HG03025 (cell line): ENCODE measurements around the gene SAE1.

Experiments
- ATAC-seq: cut with Tn5 transposase; IDR thresholded peaks from one replicate; pipeline ENCODE4 v1.9.1; 2021; ENCODE audit warnings: mild to moderate bottlenecking, moderate library complexity; ENCODE audit not compliant: unreplicated experiment, low FRiP score

SAE1 gene

DNA sequence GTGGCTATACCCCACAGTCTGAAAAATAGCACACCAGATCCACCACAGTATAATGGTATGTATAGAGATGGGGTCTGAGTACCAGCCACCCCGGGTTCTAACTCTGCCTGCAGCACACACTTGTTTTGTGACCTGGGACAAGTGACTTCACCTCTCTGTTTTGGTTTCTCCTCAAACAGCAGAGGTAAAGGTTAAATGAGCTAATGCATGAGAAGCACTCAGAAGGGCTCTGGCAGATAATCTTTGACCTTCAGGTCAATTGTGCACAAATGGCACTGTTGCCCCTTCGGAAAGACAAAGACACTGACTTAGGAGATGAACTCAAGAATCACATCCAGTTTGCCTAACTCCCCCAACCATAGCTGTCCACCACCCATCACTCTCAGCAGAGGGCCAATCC, 24.8 kb upstream of the SAE1 start:
- no peak for ATAC-seq

DNA sequence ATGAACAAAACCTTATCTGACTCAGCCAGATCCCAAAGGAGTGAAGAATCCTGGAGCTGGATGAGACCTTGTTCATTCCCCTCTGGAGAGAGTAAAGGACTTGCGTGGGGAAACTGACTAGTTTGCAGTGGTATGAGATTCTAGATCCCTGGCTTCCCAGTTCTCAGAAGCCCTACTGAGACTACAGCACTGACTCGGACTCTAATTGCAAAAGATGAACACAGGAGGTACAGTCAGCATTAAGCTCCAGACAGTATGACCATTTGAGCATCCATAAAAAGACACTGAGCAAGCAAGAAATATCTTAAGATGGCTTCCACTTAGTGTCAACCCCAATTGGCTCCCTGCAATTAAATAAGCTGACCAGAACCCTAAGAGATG, 23.8 kb upstream of the SAE1 start:
- no peak for ATAC-seq

DNA sequence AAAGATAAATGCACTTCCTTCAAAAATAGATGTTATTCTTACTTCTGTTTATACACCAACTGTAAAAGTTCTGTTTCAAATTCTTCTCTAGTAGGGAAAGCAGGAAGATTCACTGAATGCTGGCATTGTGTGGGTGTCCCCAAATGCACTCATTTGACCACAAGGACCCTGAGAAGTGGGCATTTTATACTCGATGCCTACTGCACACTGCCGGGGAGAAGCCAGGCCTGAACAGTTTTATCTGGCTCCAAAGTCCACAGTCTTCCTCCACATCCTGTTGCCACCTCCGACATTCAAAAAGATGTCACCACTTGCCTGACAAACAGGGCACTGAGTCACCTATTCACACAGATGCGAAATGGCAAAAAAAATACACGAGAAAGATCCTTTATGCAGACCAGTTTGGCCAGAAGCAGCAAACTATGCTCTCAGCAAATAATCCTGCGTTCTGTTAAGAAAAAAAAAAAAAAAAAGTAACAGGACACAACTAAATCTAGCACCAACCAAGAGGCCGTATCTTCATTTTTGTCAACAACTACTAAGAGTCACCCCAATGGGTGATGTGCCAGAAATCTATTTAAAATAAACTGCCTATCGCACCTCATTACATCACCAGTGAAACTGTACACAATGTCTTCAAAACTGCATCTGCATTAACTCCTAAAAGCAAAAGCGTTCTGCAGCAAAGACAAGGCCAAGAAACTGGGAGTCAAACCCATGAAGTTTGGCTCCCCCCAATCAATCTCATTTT, 23.3 kb upstream of the SAE1 start:
- no peak for ATAC-seq

DNA sequence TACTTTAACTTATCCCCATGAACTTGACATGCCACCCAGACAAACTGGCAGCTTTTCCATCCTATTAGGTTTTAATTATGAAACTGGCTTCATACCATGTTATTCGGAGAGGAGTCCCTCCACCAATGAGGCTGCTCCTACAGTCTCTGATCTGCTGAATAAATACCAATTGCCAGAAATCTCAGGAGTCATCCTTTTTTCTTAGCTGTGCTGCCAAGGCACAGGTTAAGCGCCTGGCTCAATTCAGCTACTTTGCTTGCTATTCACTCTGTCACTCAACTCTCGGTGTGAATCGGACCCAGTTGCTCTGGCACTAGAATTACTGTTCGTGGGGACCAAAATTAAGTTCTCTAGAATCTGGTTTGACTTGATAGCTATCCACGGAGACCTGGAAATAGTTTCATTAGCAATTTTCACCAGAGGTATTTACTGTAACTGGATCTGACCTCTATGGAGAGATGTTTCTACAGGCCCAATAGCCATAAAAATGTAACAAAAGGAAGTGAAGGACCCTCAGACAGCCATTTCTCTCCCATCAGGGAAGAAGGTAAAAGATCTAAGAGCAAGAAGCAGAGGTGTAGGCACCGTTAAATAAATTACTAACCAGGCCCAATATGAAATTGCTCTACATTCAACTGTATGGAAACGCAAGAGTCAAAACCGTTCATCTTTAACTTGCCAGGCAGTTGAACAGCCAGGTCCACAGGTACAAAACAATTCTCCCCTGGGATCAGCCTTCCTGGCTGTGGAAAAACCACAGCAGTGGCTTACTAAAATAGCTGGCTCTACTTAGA, 22.5 kb upstream of the SAE1 start:
- no peak for ATAC-seq

DNA sequence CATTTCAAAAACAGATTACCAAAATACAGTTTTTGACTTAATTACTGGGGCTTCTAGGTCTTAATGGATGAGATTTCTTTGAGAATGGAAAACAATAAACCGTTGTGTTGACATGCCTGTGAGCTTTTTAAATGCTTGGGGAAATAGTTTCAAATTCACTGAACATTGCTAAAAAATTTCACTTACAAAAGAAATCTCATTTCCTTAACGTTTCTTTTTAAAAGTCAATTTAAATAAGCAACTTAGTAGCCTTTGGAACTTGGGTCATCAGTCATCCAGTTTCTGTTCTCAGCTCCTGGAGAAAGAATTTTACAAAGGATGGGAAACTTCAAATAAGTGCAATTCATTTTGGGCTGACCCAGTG, 21.5 kb upstream of the SAE1 start:
- no peak for ATAC-seq

DNA sequence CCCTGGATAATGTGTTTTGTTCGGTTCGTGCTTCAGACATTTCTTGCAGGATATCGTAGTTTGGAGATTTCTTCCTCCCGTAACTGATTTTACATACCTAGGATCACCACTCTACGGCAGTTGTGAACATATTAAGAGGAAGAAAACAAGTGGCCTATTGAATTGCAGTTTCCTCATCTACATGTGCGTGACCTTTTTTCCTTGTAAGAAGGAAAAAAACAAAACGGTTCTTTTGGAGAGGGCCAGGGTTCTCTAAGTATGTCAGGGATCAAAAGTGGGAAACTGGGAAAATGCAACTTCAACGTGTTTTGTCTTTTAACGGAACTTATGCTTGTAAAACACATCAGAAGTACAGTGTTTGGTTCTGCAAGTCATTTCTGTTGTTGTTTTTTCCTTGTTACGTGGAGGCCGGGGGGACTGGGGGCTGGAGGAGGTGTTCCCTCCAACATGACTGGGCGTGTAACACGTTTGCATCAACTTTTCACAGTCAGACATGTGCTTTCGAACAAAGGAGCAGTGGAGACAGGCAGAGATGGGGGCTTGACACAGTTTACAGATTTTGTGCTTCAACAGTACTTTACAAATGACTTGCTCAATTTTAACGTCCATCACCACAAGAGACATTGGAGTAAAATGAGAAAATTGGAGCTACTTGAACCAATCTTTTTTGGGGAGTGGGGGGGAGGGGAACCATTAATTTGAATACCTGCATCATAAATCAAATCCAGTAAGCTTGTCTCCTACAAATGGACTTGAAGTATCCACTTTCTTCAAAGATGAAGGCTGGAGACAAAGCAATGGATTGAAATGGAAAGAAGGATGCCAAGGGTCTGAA, 20.9 kb upstream of the SAE1 start:
- no peak for ATAC-seq

DNA sequence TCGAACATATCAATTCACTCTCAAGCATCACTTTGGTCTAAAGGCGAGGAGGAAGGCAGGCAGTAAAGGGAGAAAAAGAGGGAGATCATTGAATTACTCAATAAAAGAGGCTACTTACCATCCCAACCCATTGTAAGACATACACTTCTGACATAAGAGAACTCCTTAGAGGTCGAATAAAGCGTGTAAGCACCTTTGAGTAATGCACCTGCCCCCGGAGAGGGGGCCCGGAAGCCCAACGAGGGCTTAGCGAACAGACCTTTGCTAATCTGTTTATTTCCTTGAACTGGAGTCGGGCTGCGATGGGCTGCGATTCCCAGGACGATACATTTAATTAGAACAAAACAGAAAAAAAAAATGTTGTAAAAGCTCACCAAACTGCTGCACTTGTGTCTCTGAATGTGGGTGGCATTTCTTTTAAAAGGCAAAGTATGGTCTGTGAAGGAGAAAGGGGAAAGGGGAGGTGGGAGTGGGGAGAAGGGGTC, 20.1 kb upstream of the SAE1 start:
- no peak for ATAC-seq

DNA sequence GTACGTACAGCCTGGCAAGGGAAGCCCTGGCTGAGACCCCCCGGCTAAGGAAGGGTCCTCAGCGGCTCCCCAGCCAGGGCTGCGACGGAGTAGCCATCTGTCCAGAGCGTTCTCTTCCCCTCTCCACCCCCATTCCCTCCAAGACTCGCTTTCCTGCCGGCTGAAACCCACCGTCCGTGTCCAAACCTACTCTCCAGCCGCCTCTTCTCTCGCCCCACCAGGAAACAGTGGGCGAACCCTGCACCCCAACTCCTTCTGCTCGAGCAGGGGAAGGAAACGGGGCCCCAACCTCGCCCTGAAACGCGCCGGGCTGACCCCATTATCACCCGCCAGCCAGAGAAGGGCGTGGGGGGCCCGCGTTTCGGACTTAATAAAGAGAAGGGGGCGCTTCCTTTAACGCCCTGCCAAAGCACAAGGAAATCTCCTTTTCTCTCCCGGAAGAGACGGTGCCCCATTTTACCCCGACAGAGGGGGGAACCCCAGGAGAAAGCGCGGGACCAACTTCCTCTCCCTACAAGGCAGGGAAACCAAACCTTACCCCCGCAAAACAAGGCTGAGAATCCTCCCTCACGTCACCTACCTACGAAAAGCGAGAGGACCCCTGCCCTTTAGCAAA, 19.5 kb upstream of the SAE1 start:
- ATAC-seq: no peak

DNA sequence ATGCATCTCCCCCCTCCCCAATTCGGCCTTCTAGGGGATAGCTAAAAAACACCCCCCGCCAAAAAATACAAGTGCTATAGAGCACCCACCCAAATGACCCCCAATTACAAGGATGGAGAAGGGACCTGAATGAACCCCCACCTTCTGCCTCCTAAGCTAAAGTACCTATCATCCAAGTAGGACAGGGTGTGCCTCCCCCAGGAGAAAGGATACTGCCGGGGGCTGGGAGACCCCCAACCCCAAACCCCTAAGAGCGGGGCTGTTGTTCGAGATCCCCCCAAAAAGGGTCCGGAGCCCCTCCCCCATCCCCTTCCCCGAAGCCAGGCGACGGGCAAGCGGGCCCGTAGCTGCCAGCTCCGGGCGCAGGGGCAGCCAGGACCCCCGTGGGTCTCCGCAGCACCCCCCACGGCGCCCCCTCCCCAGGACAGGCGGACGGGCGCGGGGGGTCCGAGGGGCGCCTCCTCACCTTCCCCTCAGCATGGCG, 18.9 kb upstream of the SAE1 start:
- no peak for ATAC-seq

DNA sequence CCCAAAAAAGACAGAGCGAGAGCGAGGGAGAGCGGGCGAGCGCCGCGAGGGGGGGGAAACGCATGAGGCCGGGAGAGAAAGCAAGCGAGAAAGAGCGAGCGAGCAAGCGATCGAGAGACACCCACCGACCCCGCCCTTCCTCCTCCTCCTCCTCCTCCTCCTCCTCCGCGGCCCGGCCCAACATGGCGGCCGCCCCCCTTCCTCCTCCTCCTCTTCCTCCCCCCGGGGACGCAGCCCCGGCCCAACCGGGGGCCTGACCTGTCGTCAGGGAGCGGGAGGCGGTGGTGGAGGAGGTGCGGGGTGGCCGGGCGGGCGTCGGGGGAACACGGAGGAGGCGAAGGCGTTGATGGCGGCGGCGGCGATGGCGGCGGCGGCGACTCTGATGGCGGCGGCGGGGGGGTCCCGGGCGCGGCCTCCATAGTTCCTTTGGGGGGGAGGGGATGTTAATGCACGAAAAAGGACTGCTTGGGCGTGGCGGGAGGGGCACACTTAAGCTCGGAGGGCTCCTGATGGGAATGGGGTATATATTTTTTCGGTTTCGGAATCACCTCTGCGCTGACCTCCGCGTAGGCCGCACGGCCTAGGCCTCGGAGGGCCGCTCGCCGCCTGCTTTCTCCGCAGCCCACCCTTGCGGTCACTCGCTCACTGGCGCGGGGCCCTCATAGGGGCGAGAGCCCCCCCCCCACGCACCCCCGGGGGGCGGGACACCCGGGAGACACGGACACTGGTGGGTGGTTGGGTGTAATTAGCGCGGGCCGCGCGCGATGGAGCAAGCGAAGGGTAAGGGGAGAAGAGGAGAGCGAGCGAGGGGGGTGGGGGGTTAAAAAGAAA, 18.3 kb upstream of the SAE1 start:
- peak; percentile 24 for ATAC-seq

DNA sequence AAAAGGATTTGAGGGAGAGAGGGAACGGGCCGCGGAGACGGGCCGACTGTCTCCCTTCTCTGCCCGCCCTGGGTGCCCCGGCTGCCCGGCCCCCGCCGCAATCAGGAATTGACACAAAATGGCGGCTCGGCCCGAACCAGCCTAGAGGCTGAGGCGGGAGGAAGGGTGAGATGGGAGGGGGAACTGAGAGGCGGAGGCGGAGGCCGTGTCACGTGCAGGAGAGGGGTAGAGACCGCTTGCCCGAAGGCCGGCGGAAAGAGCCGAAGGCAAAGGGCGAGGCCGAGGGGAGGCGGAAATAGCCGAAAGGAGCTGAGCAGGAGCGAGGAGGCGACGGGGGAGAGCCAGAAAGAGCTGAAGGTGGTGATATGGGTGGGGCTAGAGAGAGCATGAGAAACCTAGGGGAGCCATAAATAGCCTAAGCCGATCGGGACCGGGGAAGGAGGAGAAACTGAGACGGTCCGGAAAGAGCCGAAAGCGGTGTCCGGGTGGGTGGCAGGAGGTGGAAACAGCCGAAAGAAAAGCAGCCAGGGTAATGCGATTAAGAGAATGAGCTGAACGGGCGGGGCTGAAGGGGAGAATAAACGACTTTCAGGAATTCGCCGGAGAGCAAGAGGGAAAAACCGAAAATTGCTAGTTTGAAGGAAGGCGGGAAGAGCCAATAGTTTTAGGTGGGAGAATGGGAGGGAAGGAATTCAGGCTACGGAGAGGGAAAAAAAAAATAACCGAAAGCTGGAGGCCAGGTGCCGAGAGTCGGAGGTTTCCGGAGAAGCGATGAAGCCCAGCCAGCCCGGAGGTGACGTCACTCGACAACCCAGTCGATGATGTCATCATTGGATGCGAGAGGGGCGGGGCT, 17.4 kb upstream of the SAE1 start, which contains the start of gene ZC3H4:
ZC3H4 (minus strand) TSS at position 780 of the 853 bp plus-strand sequence. CDS start 1,192 bp downstream, outside the sequence.
- peak; percentile 76 for ATAC-seq

DNA sequence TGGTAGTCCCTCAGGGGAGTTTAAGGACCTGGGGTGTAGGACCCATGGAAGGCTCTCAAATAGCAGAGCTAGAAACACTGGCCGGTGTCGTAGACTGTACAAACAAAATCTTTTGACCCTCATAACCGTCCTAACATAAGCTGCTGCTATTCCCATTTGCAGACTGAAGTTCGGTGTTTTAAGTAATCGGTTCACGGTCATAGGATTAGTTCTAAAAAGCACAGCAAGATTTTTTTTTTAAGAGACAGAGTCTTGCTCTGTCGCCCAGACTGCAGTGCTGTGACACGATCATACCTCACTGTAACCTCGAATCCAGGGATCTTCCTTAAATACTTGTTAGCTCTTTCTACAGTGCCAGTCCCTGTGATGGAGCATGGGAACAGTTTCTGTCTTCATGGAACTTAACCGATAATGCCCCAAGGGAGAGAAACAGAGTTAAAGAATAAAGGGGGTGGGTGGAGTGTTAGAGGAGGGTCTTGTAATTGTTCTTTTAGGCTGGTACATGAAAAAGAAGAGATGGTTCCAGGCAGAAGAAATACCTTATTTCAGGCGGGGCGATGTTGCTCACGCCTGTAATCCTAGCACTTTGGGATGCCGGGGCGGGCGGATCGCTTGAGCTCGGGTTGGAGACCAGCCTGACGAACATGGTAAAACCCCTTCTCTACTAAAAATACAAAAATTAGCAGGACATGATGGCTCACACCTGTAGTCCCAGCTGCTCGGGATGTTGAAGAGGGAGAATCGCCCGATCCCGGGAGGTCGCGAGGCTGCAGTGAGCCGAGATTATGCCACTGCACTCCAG, 16.6 kb upstream of the SAE1 start:
- ATAC-seq: no peak

DNA sequence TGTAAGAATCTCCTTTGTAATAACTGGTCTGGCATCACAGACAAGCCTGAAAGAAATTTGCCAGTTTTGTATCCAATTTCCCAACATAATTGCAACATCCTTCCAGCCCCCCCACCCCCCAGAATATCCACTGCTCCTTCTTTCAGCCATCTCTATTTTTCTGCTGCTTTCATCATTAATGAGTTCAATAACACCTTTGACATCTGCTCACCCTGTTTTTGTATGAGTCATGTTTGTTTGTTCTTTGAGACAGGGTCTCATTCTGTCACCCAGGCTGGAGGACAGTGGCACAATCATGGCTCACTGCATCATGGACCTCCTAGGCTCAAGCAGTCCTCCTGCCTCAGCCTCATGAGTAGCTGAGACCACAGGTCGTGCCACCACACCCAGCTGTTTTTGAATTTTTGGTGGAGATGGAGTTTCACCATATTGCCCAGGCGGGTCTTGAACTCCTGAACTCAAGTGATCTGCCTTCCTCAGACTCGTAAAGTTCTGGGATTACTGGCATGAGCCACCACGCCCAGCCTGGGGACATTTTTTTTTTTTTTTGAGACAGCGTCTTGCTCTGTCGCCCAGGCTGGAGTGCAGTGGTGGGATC, 10.1 kb upstream of the SAE1 start:
- no peak for ATAC-seq

DNA sequence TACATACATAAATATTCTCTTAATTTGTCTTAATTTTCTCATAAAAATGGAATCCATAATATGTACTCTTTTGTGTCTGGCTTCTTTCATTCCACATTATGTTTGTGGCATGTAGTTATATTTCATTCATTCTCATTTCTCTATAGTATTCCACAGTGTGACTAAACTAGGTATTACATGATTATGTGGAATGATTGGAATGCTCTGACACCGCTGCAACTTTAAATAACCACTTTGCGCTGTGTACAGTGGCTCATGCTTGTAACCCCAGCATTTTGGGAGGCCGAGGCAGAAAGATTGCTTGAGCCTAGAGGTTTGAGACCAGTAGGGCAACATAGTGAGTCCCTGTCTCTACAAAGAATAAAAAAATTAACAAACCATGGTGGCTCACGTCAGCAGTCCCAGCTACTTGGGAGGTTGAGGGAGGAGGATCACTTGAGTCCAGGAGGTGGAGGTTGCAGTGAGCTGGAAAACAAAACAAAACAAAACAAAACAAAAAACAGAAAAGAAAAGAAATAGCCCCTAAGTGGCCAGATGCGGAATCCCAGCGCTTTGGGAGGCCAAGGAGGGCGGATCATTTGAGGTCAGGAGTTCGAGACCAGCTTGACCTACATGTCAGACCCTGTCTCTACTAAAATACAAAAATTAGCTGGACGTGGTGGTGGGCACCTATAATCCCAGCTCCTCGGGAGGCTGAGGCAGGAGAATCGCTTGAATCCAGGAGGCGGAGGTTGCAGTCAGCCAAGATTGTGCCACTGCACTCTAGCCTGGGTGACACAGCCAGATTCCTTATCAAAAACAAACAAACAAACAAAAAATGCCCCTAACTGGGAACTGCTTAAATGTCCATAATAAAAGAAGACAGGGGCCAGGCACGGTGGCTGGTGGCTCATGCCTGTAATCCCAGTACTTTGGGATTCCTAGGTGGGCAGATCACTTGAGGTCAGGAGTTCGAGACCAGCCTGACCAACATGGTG, 8.0 kb upstream of the SAE1 start:
- ATAC-seq: no peak

DNA sequence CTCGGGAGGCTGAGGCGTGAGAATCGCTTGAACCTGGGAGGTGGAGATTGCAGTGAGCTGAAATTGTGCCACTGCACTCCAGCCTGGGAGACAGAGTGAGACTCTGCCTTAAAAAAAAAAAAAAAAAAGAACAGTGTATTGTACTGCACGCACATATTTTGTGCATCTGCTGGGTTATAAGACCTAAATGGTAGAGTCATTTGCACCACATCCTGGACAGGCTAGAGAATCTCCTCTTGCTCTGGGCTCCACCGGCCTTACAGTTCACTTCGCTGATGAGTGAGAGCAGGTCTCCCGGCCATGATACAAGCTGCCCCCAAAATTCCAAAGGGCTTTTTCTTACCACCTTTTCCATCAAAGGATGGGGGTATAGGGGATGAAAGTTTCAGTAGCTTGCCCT, 7.2 kb upstream of the SAE1 start:
- ATAC-seq: no peak

DNA sequence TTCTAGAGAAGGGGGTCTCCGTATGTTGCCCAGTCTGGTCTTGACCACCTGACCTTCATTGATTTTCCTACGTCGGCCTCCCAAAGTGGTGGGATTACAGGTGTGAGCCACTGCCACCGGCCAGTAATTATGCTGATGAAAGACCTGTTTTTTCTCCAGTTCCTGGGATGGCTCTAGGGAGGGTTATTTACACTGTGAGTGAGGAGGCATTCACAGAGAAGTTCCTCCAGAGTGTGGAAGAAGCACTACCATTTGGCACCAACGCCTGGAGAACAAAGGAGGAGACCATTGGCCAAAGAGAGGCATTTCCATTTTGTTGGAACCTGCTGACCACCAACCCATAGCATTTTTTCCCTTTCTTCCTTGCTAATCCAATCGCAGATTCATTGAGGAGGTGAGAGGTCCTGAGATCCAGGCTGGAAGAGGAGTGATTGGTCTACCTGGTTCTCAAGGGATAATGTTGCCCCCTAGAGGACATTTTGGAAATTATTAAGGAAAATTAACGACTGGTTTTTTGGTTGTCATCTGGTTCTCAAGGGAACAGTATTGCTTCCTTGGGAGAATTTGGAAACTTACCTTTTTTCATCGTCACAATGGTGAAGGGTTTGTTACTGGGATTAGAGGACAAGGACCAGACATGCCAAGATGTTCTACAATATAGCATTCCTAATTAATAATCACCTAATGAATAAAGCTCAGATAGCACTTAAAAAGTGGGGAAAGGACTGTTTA, 5.5 kb upstream of the SAE1 start:
- ATAC-seq: no peak
